Esophagus mucosa (tissue), 1 donor: ENCODE results near the gene LYSMD2. TPM values are rescaled to one million over a fixed set of nuclear protein-coding genes. Genes with fewer than 3 reads are reported as not detected.
A peak's percentile ranks its signal among the peaks of the same experiment; 100 is the strongest.

ENCODE experiments used
- ATAC-seq: fragments of 200-7000 bp; cut with Tn5 transposase; one replicate; pipeline ENCODE4 v1.9.1; 2020
- total RNA-seq: library from RNA; stranded (reverse); gene quantifications from one replicate; pipeline ENCODE4 v1.2.4, GENCODE V29; 2023
- donor health status: DM: yes; HTN: yes; CAD: no.

The LYSMD2 gene
- total RNA-seq, 1 donor from 2014 or later = 6.1 TPM

- peak; percentile 40 for ATAC-seq
Measured at GRCh38 chr15:51751697-51752683, 14.5 kb upstream of the LYSMD2 start.

GRCh38 chr15:51750792-51751696, 13.6 kb upstream of the LYSMD2 start, which contains the start of gene TMOD2:
TSS of gene TMOD2 (plus strand) at chr15:51751597. CDS start at chr15:51766442, 14,845 bp downstream.
- peak; percentile 81 for ATAC-seq

- ATAC-seq = no peak
Measured at GRCh38 chr15:51750186-51750585, 12.7 kb upstream of the LYSMD2 start.

DNA sequence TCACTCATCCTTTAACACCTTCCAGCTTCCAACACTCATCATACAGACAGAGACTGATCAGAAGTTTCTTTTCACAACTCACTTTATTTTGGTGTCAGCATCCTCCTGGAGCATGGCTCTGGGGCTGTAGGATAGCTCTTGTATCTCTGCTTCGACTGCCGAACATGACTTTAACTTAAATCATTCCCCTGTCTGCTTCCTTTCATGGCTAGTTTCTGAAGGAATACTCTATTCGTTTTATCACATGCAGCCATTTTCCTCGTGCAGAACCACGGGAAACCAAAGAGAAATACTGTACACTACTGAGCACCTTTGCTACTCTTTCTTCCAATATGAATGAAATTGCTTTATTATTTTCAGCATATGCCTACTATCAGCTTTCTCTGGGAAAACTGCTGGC, 11.9 kb upstream of the LYSMD2 start:
- no peak for ATAC-seq

GRCh38 chr15:51739061-51739712, 1.7 kb upstream of the LYSMD2 start:
- ATAC-seq = peak; percentile 71

DNA sequence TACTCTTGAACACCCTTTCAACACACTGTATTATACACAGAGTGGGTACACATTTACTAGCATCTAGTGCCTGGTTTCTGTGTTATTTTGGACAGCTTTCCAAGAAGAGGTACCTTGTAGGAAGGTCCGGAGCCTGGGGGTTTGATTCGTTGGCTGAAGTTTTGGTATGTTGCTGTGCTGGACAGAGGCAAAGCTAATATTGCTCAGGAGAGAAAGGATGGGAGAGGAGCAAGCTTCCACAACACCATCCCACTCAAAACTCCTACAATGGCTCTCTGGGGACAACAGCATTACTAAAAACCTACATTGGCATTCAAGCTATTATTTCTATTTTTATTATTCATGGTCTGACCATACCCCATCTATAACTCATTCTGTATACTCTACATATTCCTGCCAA, 1.1 kb upstream of the LYSMD2 start:
- no peak for ATAC-seq

- peak; percentile 73 for ATAC-seq
Measured at GRCh38 chr15:51736751-51737521, 519 bp downstream of the LYSMD2 start.

GRCh38 chr15:51736069-51736468, 1.4 kb downstream of the LYSMD2 start:
- no peak for ATAC-seq

- ATAC-seq = no peak
Measured at GRCh38 chr15:51735228-51736010, 2.0 kb downstream of the LYSMD2 start.

GRCh38 chr15:51732646-51733045, 4.8 kb downstream of the LYSMD2 start:
- ATAC-seq = no peak

DNA sequence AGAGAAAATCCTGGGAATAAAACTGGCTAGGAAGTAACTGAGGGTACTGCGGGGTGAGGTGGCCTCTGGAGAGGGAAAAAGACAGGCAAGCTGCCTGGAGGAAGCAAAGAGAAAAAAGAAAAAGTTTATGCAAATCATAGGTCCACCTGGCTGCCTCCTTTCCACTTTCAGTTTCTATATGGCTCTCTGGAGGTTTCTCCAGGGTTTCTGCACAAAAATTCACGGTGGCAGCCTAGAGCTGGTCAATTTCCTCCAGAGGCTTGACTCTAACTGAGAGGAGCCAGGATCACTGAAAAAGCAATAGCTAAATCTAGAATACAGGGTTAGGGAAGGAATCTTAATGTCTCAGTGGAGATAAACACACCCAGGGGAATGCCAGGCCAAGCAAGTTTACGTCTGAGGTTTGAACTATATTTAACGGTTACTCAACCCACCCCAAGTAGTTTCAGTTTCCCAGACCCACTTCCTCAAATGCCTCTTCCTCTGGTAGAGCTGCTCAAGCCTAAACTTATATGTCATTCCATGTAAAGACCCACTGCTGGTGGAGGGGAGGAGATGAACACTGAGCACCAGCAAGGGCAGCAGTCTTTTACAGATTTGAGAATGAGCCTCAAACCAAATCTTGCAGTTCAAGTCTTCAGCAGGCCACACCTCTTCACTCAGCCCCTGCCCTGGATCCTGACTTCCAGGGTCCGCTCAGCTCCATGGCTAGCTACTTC, 5.7 kb downstream of the LYSMD2 start:
- peak; percentile 63 for ATAC-seq

- peak; percentile 35 for ATAC-seq
Measured at GRCh38 chr15:51727141-51727897, 10.1 kb downstream of the LYSMD2 start.

- ATAC-seq = peak; percentile 97
Measured at GRCh38 chr15:51726302-51727073, 11.0 kb downstream of the LYSMD2 start.

DNA sequence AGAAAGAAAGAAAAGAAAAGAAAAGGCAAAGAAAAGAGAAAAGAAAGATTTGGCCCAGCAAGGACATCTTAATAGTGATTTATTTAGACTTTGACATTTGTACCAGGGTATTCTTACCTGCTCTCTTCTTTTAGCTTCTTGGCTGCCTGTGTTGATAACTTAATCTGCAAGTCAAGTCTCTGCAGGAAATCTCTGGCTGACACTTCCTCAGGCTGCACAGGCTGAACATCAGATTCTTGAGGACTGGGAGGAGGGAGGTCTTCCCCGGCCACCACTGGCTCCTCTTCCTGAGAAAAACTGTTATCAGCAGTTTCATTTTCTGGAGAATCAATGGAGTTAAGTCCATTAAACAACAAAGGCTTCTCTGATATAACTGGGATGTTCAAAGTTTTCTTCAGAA, 12.8 kb downstream of the LYSMD2 start:
- ATAC-seq = no peak

- no peak for ATAC-seq
Measured at GRCh38 chr15:51724199-51724598, 13.3 kb downstream of the LYSMD2 start.

- no peak for ATAC-seq
Measured at GRCh38 chr15:51721199-51721960, 16.1 kb downstream of the LYSMD2 start.

DNA sequence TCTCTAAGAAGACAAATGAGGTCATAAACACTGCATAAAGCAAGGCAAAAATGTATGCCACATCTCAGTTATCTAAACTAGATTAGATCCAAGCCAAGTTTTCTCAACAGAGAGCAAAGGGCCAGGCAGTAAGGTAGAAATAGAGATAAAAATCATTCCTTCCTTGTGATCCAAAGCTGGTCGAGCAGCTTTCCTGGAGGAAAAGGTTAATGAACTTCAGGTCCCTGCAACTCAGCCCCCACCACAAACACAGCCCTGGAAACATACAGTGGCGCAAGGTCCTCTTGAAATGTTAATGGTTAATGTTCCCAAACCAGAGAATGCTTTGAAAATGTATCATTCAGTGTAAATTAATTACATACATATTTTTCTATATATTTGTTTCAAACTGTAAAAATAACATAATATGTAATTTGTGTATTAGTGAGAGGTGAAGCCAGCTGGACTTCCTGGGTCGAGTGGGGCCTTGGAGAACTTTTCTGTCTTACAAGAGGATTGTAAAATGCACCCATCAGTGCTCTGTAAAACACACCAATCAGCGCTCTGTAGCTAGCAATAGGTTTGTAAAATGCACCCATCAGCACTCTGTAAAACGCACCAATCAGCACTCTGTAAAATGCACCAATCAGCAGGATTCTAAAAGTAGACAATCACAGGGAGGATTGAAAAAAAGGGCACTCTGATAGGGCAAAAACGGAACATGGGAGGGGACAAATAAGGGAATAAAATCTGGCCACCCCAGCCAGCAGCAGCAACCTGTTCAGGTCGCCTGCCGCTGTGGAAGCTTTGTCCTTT, 17.1 kb downstream of the LYSMD2 start:
- no peak for ATAC-seq
